ENCODE measurements around the gene CATSPER3. TPM values are rescaled to one million over a fixed set of nuclear protein-coding genes. Genes with fewer than 3 reads are reported as not detected.

The CATSPER3 gene
- polyA plus RNA-seq, 3 donors = 0.15 to 0.60 (median 0.52) TPM

- Histone ChIP-seq H3K9me3 (replicated peaks in 1 of 2; ENCODE audit: control insufficient read depth in 1 of 2, insufficient read depth in 1 of 2, low read length in 2 of 2) (peaks cover 4 to 6% of the 10 kb centered on the region in 2 donors), H3K4me3 (replicated peaks in 1 of 3; ENCODE audit: low read depth in 2 of 3, low read length in 3 of 3) (no peak overlapping the region), H3K9ac (ENCODE audit: insufficient read depth, low read length, poor library complexity, severe bottlenecking) (no peak overlapping the region), H3K36me3 (replicated peaks in 1 of 2; ENCODE audit: control insufficient read depth in 1 of 2, insufficient read depth in 2 of 2, low read length in 2 of 2) (peaks cover 0 to 1% of the 10 kb centered on the region in 2 donors), H4K20me1 (ENCODE audit: insufficient read depth, low read length) (no peaks in the 10 kb centered on the region), H3K4me1 (ENCODE audit: control insufficient read depth in 1 of 2, insufficient read depth in 2 of 2, low read length in 2 of 2) (no peaks in the 10 kb centered on the region), H3K79me2 (ENCODE audit: insufficient read depth, low read length) (no peaks in the 10 kb centered on the region), H3K27ac (ENCODE audit: low read depth in 1 of 2, low read length in 2 of 2) (no peak overlapping the region), H3K4me2 (replicated peaks; ENCODE audit: extremely low read depth, low read length, poor library complexity, severe bottlenecking) (no peak overlapping the region), H2AFZ (ENCODE audit: insufficient read depth, low read depth, low read length, poor library complexity, severe bottlenecking) (no peak overlapping the region), H3K27me3 (ENCODE audit: control insufficient read depth in 2 of 2, insufficient read depth in 2 of 2, low read length in 2 of 2) (no peaks in the 10 kb centered on the region)
- H3K4me1 Mint-ChIP-seq = peaks cover 6% of the 10 kb centered on the region
- H3K36me3 Mint-ChIP-seq = peaks cover 10 to 16% of the 10 kb centered on the region in 2 donors
- no peak overlapping the region for H3K4me3 Mint-ChIP-seq
- DNase-seq = no peak
- peak overlapping the region in 2 of 7 donors; percentile 0 to 64 for H3K27ac Mint-ChIP-seq
- WGBS (ENCODE audit: insufficient coverage) = 70% methylated on average over 2 of the region's 5 CpGs
- H3K9me3 Mint-ChIP-seq = peaks cover 2 to 9% (median 5%) of the 10 kb centered on the region in 7 donors
- H3K27me3 Mint-ChIP-seq (ENCODE audit: low read depth in 3 of 3) = no peaks in the 10 kb centered on the region
- intact Hi-C loops (cut with micrococcal nuclease) = no loop called here
- TF ChIP-seq, protein P1, sequence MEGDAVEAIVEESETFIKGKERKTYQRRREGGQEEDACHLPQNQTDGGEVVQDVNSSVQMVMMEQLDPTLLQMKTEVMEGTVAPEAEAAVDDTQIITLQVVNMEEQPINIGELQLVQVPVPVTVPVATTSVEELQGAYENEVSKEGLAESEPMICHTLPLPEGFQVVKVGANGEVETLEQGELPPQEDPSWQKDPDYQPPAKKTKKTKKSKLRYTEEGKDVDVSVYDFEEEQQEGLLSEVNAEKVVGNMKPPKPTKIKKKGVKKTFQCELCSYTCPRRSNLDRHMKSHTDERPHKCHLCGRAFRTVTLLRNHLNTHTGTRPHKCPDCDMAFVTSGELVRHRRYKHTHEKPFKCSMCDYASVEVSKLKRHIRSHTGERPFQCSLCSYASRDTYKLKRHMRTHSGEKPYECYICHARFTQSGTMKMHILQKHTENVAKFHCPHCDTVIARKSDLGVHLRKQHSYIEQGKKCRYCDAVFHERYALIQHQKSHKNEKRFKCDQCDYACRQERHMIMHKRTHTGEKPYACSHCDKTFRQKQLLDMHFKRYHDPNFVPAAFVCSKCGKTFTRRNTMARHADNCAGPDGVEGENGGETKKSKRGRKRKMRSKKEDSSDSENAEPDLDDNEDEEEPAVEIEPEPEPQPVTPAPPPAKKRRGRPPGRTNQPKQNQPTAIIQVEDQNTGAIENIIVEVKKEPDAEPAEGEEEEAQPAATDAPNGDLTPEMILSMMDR (IDR thresholded peaks at IDR 0.05) = no peak
These were observed 18.8 kb upstream of the CATSPER3 start for GRCh38 chr5:134948911-134949310.

- H3K4me2 ChIP-seq (replicated peaks; ENCODE audit: extremely low read depth, low read length, poor library complexity, severe bottlenecking) = no peak overlapping the region
- no peak overlapping the region for H3K9ac ChIP-seq (ENCODE audit: insufficient read depth, low read length, poor library complexity, severe bottlenecking)
- WGBS (ENCODE audit: insufficient coverage) = 70% methylated on average over 5 of the region's 5 CpGs
- peaks cover 6% of the 10 kb centered on the region for H3K4me1 Mint-ChIP-seq
- TF ChIP-seq, protein P1 (IDR thresholded peaks at IDR 0.05) = no peak
- no peak overlapping the region for H3K27ac Mint-ChIP-seq
- no peaks in the 10 kb centered on the region for H4K20me1 ChIP-seq (ENCODE audit: insufficient read depth, low read length)
- H3K27me3 ChIP-seq (ENCODE audit: control insufficient read depth in 2 of 2, insufficient read depth in 2 of 2, low read length in 2 of 2) = no peaks in the 10 kb centered on the region
- H3K9me3 Mint-ChIP-seq = peaks cover 2 to 13% (median 9%) of the 10 kb centered on the region in 7 donors
- H2AFZ ChIP-seq (ENCODE audit: insufficient read depth, low read depth, low read length, poor library complexity, severe bottlenecking) = no peak overlapping the region
- intact Hi-C loops (cut with micrococcal nuclease) = no loop called here
- no peak overlapping the region for H3K4me3 ChIP-seq (replicated peaks in 1 of 3; ENCODE audit: low read depth in 2 of 3, low read length in 3 of 3)
- no peak overlapping the region for H3K4me3 Mint-ChIP-seq
- no peaks in the 10 kb centered on the region for H3K27me3 Mint-ChIP-seq (ENCODE audit: low read depth in 3 of 3)
- peaks cover 11 to 18% of the 10 kb centered on the region in 2 donors for H3K36me3 Mint-ChIP-seq
- no peaks in the 10 kb centered on the region for H3K4me1 ChIP-seq (ENCODE audit: control insufficient read depth in 1 of 2, insufficient read depth in 2 of 2, low read length in 2 of 2)
- H3K9me3 ChIP-seq (replicated peaks in 1 of 2; ENCODE audit: control insufficient read depth in 1 of 2, insufficient read depth in 1 of 2, low read length in 2 of 2) = peaks cover 8 to 9% of the 10 kb centered on the region in 2 donors
- H3K36me3 ChIP-seq (replicated peaks in 1 of 2; ENCODE audit: control insufficient read depth in 1 of 2, insufficient read depth in 2 of 2, low read length in 2 of 2) = peaks cover 0 to 5% of the 10 kb centered on the region in 2 donors
- H3K79me2 ChIP-seq (ENCODE audit: insufficient read depth, low read length) = no peaks in the 10 kb centered on the region
- DNase-seq = no peak
- H3K27ac ChIP-seq (ENCODE audit: low read depth in 1 of 2, low read length in 2 of 2) = no peak overlapping the region
These were observed 18.4 kb upstream of the CATSPER3 start for GRCh38 chr5:134949316-134949715.

Measured in CD14-positive monocyte (primary cell).